A549 (cell line): Measurements from ENCODE around the gene ADARB2. TPM values are rescaled to one million over a fixed set of nuclear protein-coding genes. Genes with fewer than 3 reads are reported as not detected.

Source experiments
- ATAC-seq, 2 experiments: fragments of 200-7000 bp in 1 of 2; fragments of >200 bp in 1 of 2; cut with Nextera tagmentation in 1 of 2; cut with Tn5 transposase in 1 of 2; 3 replicates each; pipeline versions ENCODE4 v1.8.0 to v1.9.1; 2018 to 2020; ENCODE audit warnings: mild to moderate bottlenecking in 1 of 2, moderate library complexity in 1 of 2
- CTCF ChIA-PET: fragments of 300-600 bp; sonication (Branson Sonifier 250); formaldehyde crosslinking; extraction: SDS; loops from one replicate; lab custom pipeline; 2021; ENCODE audit warnings: antibody characterized with exemption, inconsistent platforms; lab: Yijun Ruan, JAX
- POLR2A ChIA-PET: fragments of 350-600 bp; formaldehyde crosslinking; extraction: SDS; loops from one replicate; lab custom pipeline; 2021; ENCODE audit warnings: antibody characterized with exemption, inconsistent platforms; lab: Yijun Ruan, JAX
- DNase-seq, 2 experiments: peaks; one replicate each; pipeline versions ENCODE4 v3.0.0 to v3.0.0-alpha.2; 2011 to 2016; ENCODE audit warnings: low read depth in 1 of 2, low spot score in 1 of 2
- FAIRE-seq: peaks from 2 replicates; lab custom pipeline; 2011; peaks lifted over from hg19 to GRCh38; lab: Jason Lieb, UNC
- H3K27ac ChIP-seq, 2 experiments: fragments of >200 bp; sonication (Bioruptor Twin); formaldehyde crosslinking; 3 replicates each; pipeline ENCODE4 v1.5.1; 2016 to 2017
- H3K4me1 ChIP-seq: fragments of >200 bp; sonication (Bioruptor Twin); formaldehyde crosslinking; 3 replicates; pipeline ENCODE4 v1.6.1; 2016
- H3K4me2 ChIP-seq: fragments of >200 bp; sonication (Bioruptor Twin); formaldehyde crosslinking; 3 replicates; pipeline ENCODE4 v1.6.1; 2016
- H3K4me3 ChIP-seq: fragments of >200 bp; sonication (Bioruptor Twin); formaldehyde crosslinking; 3 replicates; pipeline ENCODE4 v1.5.1; 2016
- H3K9me3 ChIP-seq: fragments of >200 bp; sonication (Bioruptor Twin); formaldehyde crosslinking; 3 replicates; pipeline ENCODE4 v1.6.1; 2016
- ATOH8 ChIP-seq: fragments of 250-450 bp; sonication (Bioruptor Pico); IDR thresholded peaks from 2 replicates; pipeline ENCODE4 v1.5.0; 2020; ENCODE audit warnings: low read depth, mild to moderate bottlenecking, moderate library complexity
- CBX2 ChIP-seq: fragments of 200-600 bp; sonication (generic); IDR thresholded peaks from 2 replicates; pipeline ENCODE4 v1.6.1; 2016; ENCODE audit warnings: low read depth, mild to moderate bottlenecking, borderline replicate concordance
- CEBPB ChIP-seq, 2 experiments: fragments of >200 bp in 1 of 2; sonication (Bioruptor Twin) in 1 of 2; formaldehyde crosslinking in 1 of 2; IDR thresholded peaks; 2 replicates each; pipeline ENCODE4 v1.6.1; 2012 to 2016
- CTCF ChIP-seq: fragments of >200 bp; sonication (Bioruptor Twin); formaldehyde crosslinking; IDR thresholded peaks from 3 replicates; pipeline ENCODE4 v1.5.1; 2016
- ELK1 ChIP-seq: fragments of 150-350 bp; IDR thresholded peaks from 2 replicates; pipeline ENCODE4 v1.6.1; 2014; ENCODE audit warnings: low read depth, mild to moderate bottlenecking, low read length
- EP300 ChIP-seq, 2 experiments: fragments of >200 bp; sonication (Bioruptor Twin); formaldehyde crosslinking; IDR thresholded peaks; 2 replicates in 1 of 2; 3 replicates in 1 of 2; pipeline ENCODE4 v1.6.1; 2016 to 2017
- ESRRA ChIP-seq: fragments of 150-350 bp; IDR thresholded peaks from 2 replicates; pipeline ENCODE4 v1.6.1; 2014; ENCODE audit warnings: mild to moderate bottlenecking, low read length, borderline replicate concordance
- GATA3 ChIP-seq: IDR thresholded peaks from 2 replicates; pipeline ENCODE4 v1.6.1; 2012; ENCODE audit warnings: borderline replicate concordance
- HES2 ChIP-seq: fragments of >200 bp; sonication (Bioruptor Twin); formaldehyde crosslinking; IDR thresholded peaks from 2 replicates; pipeline ENCODE4 v1.6.1; 2016
- HEYL ChIP-seq: fragments of 250-450 bp; sonication (Bioruptor Pico); IDR thresholded peaks from 2 replicates; pipeline ENCODE4 v1.8.0; 2021; ENCODE audit warnings: mild to moderate bottlenecking, moderate library complexity
- HMGXB4 ChIP-seq: fragments of 250-450 bp; sonication (Bioruptor Pico); IDR thresholded peaks from 2 replicates; pipeline ENCODE4 v1.5.0; 2021; ENCODE audit warnings: mild to moderate bottlenecking, moderate library complexity, borderline replicate concordance
- HOXA7 ChIP-seq: fragments of 250-450 bp; sonication (Bioruptor Pico); IDR thresholded peaks from 2 replicates; pipeline ENCODE4 v1.5.0; 2020; ENCODE audit warnings: mild to moderate bottlenecking, moderate library complexity
- HOXB5 ChIP-seq: fragments of 250-450 bp; sonication (Bioruptor Pico); IDR thresholded peaks from 2 replicates; pipeline ENCODE4 v1.5.0; 2020; ENCODE audit warnings: mild to moderate bottlenecking, moderate library complexity
- JUNB ChIP-seq: fragments of >200 bp; sonication (Bioruptor Twin); formaldehyde crosslinking; IDR thresholded peaks from 2 replicates; pipeline ENCODE4 v1.6.1; 2016
- KDM1A ChIP-seq: fragments of 200-600 bp; sonication (generic); IDR thresholded peaks from 2 replicates; pipeline ENCODE4 v1.6.1; 2016; ENCODE audit warnings: low read depth, mild to moderate bottlenecking
- MAFK ChIP-seq: fragments of 450-650 bp; IDR thresholded peaks from 2 replicates; pipeline ENCODE4 v1.6.1; 2014; ENCODE audit not compliant: partially characterized antibody
- MAZ ChIP-seq: fragments of 150-350 bp; IDR thresholded peaks from 2 replicates; pipeline ENCODE4 v1.6.1; 2014; ENCODE audit warnings: antibody characterized with exemption, low read depth, low read length, borderline replicate concordance
- NPAS2 ChIP-seq: fragments of 250-450 bp; sonication (Bioruptor Pico); IDR thresholded peaks from 2 replicates; pipeline ENCODE4 v1.8.0; 2022; ENCODE audit warnings: mild to moderate bottlenecking, moderate library complexity, borderline replicate concordance
- NR3C1 ChIP-seq: fragments of >200 bp; sonication (Bioruptor Twin); formaldehyde crosslinking; IDR thresholded peaks from 3 replicates; pipeline ENCODE4 v1.6.1; 2017
- PBX3 ChIP-seq: IDR thresholded peaks from 2 replicates; pipeline ENCODE4 v1.6.1; 2012
- PHF8 ChIP-seq: fragments of 200-600 bp; sonication (generic); IDR thresholded peaks from 2 replicates; pipeline ENCODE4 v1.6.1; 2016; ENCODE audit warnings: low read depth, mild to moderate bottlenecking, antibody characterized with exemption, moderate library complexity, borderline replicate concordance
- RAD21 ChIP-seq, 2 experiments: fragments of >200 bp in 1 of 2; sonication (Bioruptor Twin) in 1 of 2; formaldehyde crosslinking in 1 of 2; IDR thresholded peaks in 1 of 2; conservative IDR thresholded peaks in 1 of 2; 2 replicates in 1 of 2; 3 replicates in 1 of 2; pipeline ENCODE4 v1.6.1; 2012 to 2018; ENCODE audit warnings: inconsistent platforms in 1 of 2
- RARB ChIP-seq: fragments of 250-450 bp; sonication (Bioruptor Pico); IDR thresholded peaks from 2 replicates; pipeline ENCODE4 v1.8.0; 2021; ENCODE audit warnings: mild to moderate bottlenecking, moderate library complexity
- RCOR1 ChIP-seq: fragments of 150-350 bp; IDR thresholded peaks from 2 replicates; pipeline ENCODE4 v1.6.1; 2014; ENCODE audit warnings: antibody characterized with exemption, low read length, low read depth
- RNF2 ChIP-seq: fragments of 200-600 bp; sonication (generic); IDR thresholded peaks from 2 replicates; pipeline ENCODE4 v1.6.1; 2016; ENCODE audit warnings: low read depth, mild to moderate bottlenecking, antibody characterized with exemption, moderate library complexity, borderline replicate concordance
- SMC3 ChIP-seq: fragments of >200 bp; sonication (Bioruptor Twin); formaldehyde crosslinking; IDR thresholded peaks from 3 replicates; pipeline ENCODE4 v1.6.1; 2018; ENCODE audit warnings: inconsistent platforms
- SREBF2 ChIP-seq: fragments of 450-650 bp; IDR thresholded peaks from 2 replicates; pipeline ENCODE4 v1.6.1; 2014; ENCODE audit warnings: mild to moderate bottlenecking, moderate library complexity
- TFCP2L1 ChIP-seq: fragments of 250-450 bp; sonication (Bioruptor Pico); IDR thresholded peaks from 2 replicates; pipeline ENCODE4 v1.5.0; 2021; ENCODE audit warnings: mild to moderate bottlenecking
- TP53 ChIP-seq: fragments of 250-450 bp; sonication (Bioruptor Pico); IDR thresholded peaks from 2 replicates; pipeline ENCODE4 v1.5.0; 2021; ENCODE audit warnings: mild to moderate bottlenecking, moderate library complexity
- ZFP36 ChIP-seq: fragments of 450-650 bp; IDR thresholded peaks from 2 replicates; pipeline ENCODE4 v1.6.1; 2014; ENCODE audit warnings: borderline replicate concordance; ENCODE audit not compliant: partially characterized antibody
- WGBS: methylation state at CpG from one replicate; pipeline ENCODE4 v1.1.6; 2017; ENCODE audit errors: missing lambda C conversion rate; 5-methylcytosine and 5-hydroxymethylcytosine counted together
- polyA plus RNA-seq, 4 experiments: library from polyadenylated mRNA; depleted of rRNA in 3 of 4; stranded (reverse); fragments of >200 nt; fragmentation: RNase III in 1 of 4; extraction: RNeasy Plus Mini Kit Qiagen cat#74134 plus additional on column Dnase treatment in 1 of 4; gene quantifications; 2 replicates in 3 of 4; 3 replicates in 1 of 4; pipeline ENCODE4 v1.2.3, GENCODE V29; 2011 to 2017

The ADARB2 gene
- polyA plus RNA-seq, 2 of the 4 experiments (the other 2 are of a cell fraction): not detected

- TF ChIP-seq CTCF: no peak
These were observed 405.8 kb downstream of the ADARB2 start (continued) for GRCh38 chr10:1331560-1331959.

- CTCF ChIA-PET: no interaction called here
- H3K4me2 ChIP-seq: no peak overlapping the region
- POLR2A ChIA-PET: no interaction called here
- no peak overlapping the region for H3K27ac ChIP-seq
- TF ChIP-seq RNF2 (no peak), MAFK (no peak), RARB (no peak), EP300 (IDR thresholded peaks at IDR 0.05) (no peak), SMC3 (no peak), KDM1A (no peak), CBX2 (no peak), ELK1 (no peak), ATOH8 (CRISPR knock-in tag) (no peak), ZFP36 (no peak), HES2 (no peak), RAD21 (conservative IDR thresholded peaks at IDR 0.05 in 1 of 2, IDR thresholded peaks at IDR 0.05 in 1 of 2) (no peak), HMGXB4 (no peak), HOXA7 (CRISPR knock-in tag) (no peak), HEYL (no peak), GATA3 (no peak), NPAS2 (CRISPR knock-in tag) (no peak)
- DNase-seq (no peak), ATAC-seq (no peak), FAIRE-seq (no peak)
- 40% methylated on average over 9 of the region's 9 CpGs for WGBS
- H3K4me1 ChIP-seq: no peaks in the 10 kb centered on the region
- no peak overlapping the region for H3K4me3 ChIP-seq
- H3K9me3 ChIP-seq: no peaks in the 10 kb centered on the region
These were observed 407.7 kb downstream of the ADARB2 start for GRCh38 chr10:1329622-1330021.

GRCh38 chr10:1328981-1329614 is 408.2 kb downstream of the ADARB2 start:
- H3K4me2 ChIP-seq: no peak overlapping the region
- ATAC-seq (no peak), FAIRE-seq (no peak), DNase-seq (no peak)
- no peaks in the 10 kb centered on the region for H3K4me1 ChIP-seq
- no peak overlapping the region for H3K4me3 ChIP-seq
- no peak overlapping the region for H3K27ac ChIP-seq
- WGBS: 52% methylated on average over 5 of the region's 5 CpGs
- CTCF ChIA-PET: no interaction called here
- POLR2A ChIA-PET: no interaction called here
- H3K9me3 ChIP-seq: no peaks in the 10 kb centered on the region
- TF ChIP-seq KDM1A (no peak), SREBF2 (no peak), RCOR1 (no peak), HOXB5 (CRISPR knock-in tag) (no peak), ESRRA (no peak), PBX3 (no peak), CEBPB (IDR thresholded peaks at IDR 0.05) (no peak), PHF8 (no peak), GATA3 (no peak), NR3C1 (no peak), TFCP2L1 (CRISPR knock-in tag) (no peak), MAZ (no peak), JUNB (no peak), TP53 (CRISPR knock-in tag) (no peak)
